Mammary epithelial cell (primary cell): ENCODE measurements around the gene MAP7D3.

Experiments
- CTCF ChIP-seq, 2 donors: IDR thresholded peaks in 1 of 2; conservative IDR thresholded peaks in 1 of 2; 2 replicates each; pipeline ENCODE4 v1.5.1; 2011 to 2012; ENCODE audit warnings: inconsistent platforms in 2 of 2, low read length in 2 of 2, mild to moderate bottlenecking in 2 of 2, control low read depth in 1 of 2, low read depth in 1 of 2; ENCODE audit not compliant: insufficient read depth in 1 of 2; ENCODE audit errors: extremely low read depth in 1 of 2
- EZH2 ChIP-seq: IDR thresholded peaks from 2 replicates; pipeline ENCODE4 v1.6.1; 2012; ENCODE audit warnings: low read length, inconsistent platforms, borderline replicate concordance

DNA sequence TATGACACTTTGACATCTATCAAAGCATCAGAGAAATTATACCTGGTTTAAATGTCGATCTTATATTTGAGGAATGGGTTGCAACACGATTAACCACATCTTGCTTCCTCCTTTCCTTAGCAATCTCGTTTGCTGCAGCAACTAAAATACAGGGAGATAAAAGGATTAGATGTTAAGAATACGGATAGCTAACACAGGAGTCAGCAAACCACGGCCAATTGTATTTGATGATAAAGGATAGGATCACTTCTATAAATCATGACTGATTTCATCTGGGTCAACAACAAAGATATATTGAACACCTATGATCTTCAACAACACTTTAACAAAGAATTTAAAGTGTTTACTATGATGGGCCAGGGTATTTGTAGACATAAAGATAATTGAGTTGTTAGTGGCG is 5.0 kb downstream of the MAP7D3 start:
- TF ChIP-seq CTCF (conservative IDR thresholded peaks at IDR 0.05 in 1 of 2, IDR thresholded peaks at IDR 0.05 in 1 of 2; ENCODE audit: extremely low read depth in 1 of 2, insufficient read depth in 1 of 2, low read depth in 1 of 2, low read length in 2 of 2) (no peak), EZH2 (no peak)
